GM12875 (cell line): ENCODE data around the gene ZNF248.
"Not testable (repeated sequence)": the region's sequence is repeated elsewhere in the genome, so short reads cannot be mapped to it uniquely, and the experiment has no call there.

Experiments
- H3K4me3 ChIP-seq: one replicate; pipeline ENCODE4 v1.5.1; 2011; ENCODE audit warnings: low read depth, low read length, control low read depth
- TF ChIP-seq, protein P1 (sequence below): IDR thresholded peaks from 2 replicates; pipeline ENCODE4 v1.5.1; 2011; ENCODE audit warnings: low read depth, mild to moderate bottlenecking, control low read depth, inconsistent platforms, low read length, moderate library complexity, borderline replicate concordance; ENCODE audit not compliant: insufficient read depth

ZNF248 gene

DNA sequence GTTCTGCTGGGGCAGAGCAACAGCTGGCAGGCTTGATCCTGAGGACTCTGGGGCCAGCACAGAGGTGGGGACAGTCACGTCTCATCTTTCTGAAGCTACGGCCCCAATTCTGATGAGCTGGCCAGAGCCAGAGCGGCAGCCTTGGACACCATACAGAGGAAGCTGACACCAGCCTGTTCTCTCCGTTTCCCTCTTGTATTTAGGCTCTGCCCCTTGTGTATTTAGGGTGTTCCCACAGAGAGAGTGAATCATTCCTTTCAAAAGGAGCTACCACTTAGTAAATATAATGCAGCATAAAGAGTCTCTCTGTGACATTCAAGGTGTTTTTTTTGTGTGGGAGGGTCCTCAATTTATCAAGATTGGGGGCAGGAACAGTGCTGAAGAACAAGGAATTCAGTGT, 109.2 kb downstream of the ZNF248 start:
- TF ChIP-seq, protein P1, sequence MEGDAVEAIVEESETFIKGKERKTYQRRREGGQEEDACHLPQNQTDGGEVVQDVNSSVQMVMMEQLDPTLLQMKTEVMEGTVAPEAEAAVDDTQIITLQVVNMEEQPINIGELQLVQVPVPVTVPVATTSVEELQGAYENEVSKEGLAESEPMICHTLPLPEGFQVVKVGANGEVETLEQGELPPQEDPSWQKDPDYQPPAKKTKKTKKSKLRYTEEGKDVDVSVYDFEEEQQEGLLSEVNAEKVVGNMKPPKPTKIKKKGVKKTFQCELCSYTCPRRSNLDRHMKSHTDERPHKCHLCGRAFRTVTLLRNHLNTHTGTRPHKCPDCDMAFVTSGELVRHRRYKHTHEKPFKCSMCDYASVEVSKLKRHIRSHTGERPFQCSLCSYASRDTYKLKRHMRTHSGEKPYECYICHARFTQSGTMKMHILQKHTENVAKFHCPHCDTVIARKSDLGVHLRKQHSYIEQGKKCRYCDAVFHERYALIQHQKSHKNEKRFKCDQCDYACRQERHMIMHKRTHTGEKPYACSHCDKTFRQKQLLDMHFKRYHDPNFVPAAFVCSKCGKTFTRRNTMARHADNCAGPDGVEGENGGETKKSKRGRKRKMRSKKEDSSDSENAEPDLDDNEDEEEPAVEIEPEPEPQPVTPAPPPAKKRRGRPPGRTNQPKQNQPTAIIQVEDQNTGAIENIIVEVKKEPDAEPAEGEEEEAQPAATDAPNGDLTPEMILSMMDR = no peak
- no peak overlapping the region for H3K4me3 ChIP-seq

DNA sequence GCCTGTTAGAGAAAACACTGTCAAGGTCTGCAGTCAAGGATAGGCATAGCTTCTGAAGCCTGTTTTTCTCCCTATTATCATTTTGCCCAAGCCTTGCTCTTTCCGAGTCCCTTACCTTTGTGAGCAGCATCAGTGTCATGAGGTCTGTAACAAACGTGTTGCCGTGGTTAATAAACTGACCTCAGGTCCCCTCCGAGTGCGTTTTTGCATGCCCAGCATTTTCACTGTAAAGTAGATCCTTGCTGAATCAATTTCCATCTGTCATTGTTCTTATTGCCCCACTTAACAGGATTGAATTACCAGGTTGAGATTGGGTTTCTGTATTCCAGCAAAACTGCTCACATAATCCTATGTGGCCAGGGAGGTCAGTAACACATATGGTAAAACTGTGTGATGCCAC, 110.3 kb downstream of the ZNF248 start:
- TF ChIP-seq, protein P1 = no peak
- no peak overlapping the region for H3K4me3 ChIP-seq

DNA sequence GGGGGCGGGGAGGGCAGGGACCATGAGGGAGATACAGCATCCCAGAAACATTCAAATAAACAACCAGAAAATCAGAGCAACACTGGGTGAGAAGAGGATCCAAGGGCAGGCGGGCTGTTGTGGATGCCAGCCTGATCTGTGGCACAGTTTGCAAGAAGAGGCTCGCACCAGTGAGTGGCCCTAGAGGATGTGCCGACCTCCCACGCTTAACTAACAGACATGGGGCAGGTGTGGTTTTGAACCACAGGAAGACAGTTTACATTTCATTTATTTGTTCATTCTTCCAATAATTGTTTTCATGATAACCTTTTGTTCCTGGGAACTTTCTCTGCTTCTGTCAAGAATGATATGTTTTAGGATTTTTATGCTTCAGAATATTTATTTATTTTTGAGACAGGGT, 115.6 kb downstream of the ZNF248 start:
- TF ChIP-seq, protein P1 = no peak
- no peak overlapping the region for H3K4me3 ChIP-seq

DNA sequence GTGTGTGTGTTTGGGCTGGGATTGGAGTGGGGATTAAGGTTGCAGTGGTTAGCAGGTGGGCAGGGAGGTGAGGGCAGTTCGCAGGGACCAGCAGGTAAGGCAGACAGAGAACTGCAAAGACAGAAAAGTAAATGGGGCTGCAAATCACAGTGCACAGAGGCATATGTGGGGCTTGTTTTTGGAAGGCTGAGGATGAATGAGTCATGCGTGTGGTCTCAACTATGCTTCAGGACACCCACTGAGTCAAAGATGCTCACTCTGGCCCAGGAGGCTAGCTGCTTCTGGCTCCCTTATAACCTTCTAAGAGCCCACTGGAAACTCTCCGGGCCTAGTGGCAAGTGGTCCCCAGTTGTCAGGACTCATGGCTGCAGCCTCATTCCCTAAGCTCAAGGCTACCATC, 118.2 kb downstream of the ZNF248 start:
- TF ChIP-seq, protein P1 = no peak
- H3K4me3 ChIP-seq = no peak overlapping the region

DNA sequence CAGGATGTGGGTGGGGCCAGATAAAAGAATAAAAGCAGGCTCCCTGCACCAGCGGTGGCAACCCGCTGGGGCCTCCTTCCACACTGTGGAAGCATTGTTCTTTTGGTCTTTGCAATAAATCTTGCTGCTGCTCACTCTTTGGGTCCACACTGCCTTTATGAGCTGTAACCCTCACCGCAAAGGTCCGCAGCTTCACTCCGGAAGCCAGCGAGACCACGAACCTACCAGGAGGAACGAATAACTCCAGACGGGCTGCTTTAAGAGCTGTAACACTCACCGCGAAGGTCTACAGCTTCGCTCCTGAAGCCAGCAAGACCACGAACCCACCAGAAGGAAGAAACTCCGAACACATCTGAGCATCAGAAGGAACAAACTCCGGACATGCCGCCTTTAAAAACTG, 119.2 kb downstream of the ZNF248 start:
- not testable (repeated sequence) for H3K4me3 ChIP-seq

DNA sequence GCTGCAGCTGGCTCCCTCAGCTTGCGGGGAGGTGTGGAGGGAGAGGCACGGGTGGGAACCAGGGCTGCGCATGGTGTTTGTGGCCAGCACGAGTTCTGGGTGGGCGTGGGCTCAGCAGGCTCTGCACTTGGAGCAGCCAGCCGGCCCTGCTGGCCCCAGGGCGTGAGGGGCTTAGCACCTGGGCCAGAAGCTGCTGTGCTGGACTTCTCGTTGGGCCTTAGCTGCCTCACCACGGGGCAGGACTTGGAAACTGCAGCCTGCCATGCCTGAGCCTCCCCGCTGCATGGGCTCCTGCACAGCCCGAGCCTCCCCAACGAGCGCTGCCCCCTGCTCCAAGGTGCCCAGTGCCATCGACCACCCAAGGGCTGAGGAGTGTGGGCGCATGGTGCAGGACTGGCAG, 120.1 kb downstream of the ZNF248 start:
- TF ChIP-seq, protein P1 = no peak
- no peak overlapping the region for H3K4me3 ChIP-seq

DNA sequence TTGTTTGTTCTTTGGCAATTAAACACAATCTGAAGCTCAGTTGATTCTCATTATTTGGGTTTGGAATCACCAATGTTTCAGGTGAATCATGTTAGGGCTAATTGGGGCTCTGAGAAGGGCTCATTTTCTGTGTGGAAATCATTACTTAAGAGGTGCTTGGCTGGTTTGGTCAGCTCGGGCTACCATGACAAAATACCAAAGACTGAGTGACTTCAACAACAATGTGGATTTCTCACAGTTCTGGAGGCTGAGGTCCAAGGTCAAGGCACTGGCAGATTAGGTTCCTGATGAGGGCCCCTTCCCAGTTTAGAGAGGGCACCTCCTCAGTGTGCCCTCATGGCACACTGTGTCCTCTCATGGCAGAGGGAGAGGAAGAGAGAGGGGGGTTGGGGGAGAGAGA, 121.3 kb downstream of the ZNF248 start:
- TF ChIP-seq, protein P1 = no peak
- H3K4me3 ChIP-seq = no peak overlapping the region

DNA sequence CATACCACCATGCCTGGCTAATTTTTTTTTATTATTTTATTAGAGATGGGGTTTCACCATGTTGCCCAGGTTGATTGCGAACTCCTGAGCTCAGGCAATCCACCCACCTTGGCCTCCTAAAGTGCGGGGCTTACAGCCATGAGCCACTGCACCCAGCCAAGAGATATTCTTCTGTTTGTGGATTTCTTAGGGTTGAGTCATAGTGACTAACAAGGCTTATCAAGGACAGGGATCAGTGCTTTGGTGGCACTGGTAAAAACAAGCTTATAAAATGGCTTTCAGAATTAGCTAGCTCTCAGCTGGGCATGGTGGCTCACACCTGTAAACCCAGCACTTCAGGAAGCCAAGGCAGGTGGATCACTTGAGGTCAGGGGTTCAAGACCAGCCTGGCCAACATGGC, 122.4 kb downstream of the ZNF248 start:
- no peak overlapping the region for H3K4me3 ChIP-seq
- TF ChIP-seq, protein P1 = no peak
